Keratinocyte (primary cell): ENCODE measurements around the gene BANF2. TPM values are rescaled to one million over a fixed set of nuclear protein-coding genes. Genes with fewer than 3 reads are reported as not detected.

ENCODE experiments used
- DNase-seq: peaks from one replicate; pipeline ENCODE4 v3.0.0-alpha.2; 2011; ENCODE audit warnings: low read depth, missing footprints, low spot score
- FAIRE-seq: peaks from 2 replicates; lab custom pipeline; 2011; peaks lifted over from hg19 to GRCh38; lab: Jason Lieb, UNC
- H2AFZ ChIP-seq: 2 replicates; pipeline ENCODE4 v1.6.0; 2012; ENCODE audit warnings: low read length, control low read depth, inconsistent platforms; ENCODE audit not compliant: control insufficient read depth
- H3K27ac ChIP-seq: 2 replicates; pipeline ENCODE4 v1.5.1; 2011; ENCODE audit warnings: low read length; ENCODE audit not compliant: control insufficient read depth, insufficient read depth
- H3K27me3 ChIP-seq: 3 replicates; pipeline ENCODE4 v1.6.0; 2011; ENCODE audit warnings: low read length; ENCODE audit not compliant: control insufficient read depth, insufficient read depth; ENCODE audit errors: extremely low read depth
- H3K36me3 ChIP-seq, 2 experiments: 2 replicates in 1 of 2; 3 replicates in 1 of 2; pipeline ENCODE4 v1.5.1; 2011; ENCODE audit warnings: low read length in 2 of 2, mild to moderate bottlenecking in 1 of 2; ENCODE audit not compliant: control insufficient read depth in 2 of 2, insufficient read depth in 2 of 2; ENCODE audit errors: extremely low read depth in 1 of 2
- H3K4me1 ChIP-seq: 3 replicates; pipeline ENCODE4 v1.5.1; 2011; ENCODE audit warnings: low read length; ENCODE audit not compliant: control insufficient read depth, insufficient read depth; ENCODE audit errors: extremely low read depth
- H3K4me2 ChIP-seq: 3 replicates; pipeline ENCODE4 v1.6.0; 2011; ENCODE audit warnings: low read depth, low read length; ENCODE audit not compliant: control insufficient read depth, insufficient read depth; ENCODE audit errors: extremely low read depth
- H3K4me3 ChIP-seq, 3 experiments: fragments of 200-600 bp in 1 of 3; sonication (generic) in 1 of 3; 2 replicates in 2 of 3; 3 replicates in 1 of 3; pipeline ENCODE4 v1.5.1; 2011 to 2016; ENCODE audit warnings: low read length in 3 of 3, mild to moderate bottlenecking in 3 of 3, control low read depth in 2 of 3, inconsistent platforms in 1 of 3, low read depth in 1 of 3, mixed read lengths in 1 of 3, mixed run types in 1 of 3, moderate library complexity in 1 of 3; ENCODE audit not compliant: control insufficient read depth in 2 of 3, insufficient read depth in 2 of 3; ENCODE audit errors: extremely low read depth in 1 of 3
- H3K79me2 ChIP-seq: 2 replicates; pipeline ENCODE4 v1.6.0; 2012; ENCODE audit warnings: low read length; ENCODE audit not compliant: control insufficient read depth, insufficient read depth
- H3K9ac ChIP-seq: 3 replicates; pipeline ENCODE4 v1.6.0; 2011; ENCODE audit warnings: low read length; ENCODE audit not compliant: control insufficient read depth, insufficient read depth; ENCODE audit errors: extremely low read depth
- H3K9me1 ChIP-seq: 3 replicates; pipeline ENCODE4 v1.6.0; 2011; ENCODE audit warnings: low read length; ENCODE audit not compliant: control insufficient read depth, insufficient read depth; ENCODE audit errors: extremely low read depth
- H3K9me3 ChIP-seq: 2 replicates; pipeline ENCODE4 v1.5.1; 2012; ENCODE audit warnings: low read depth, low read length; ENCODE audit not compliant: control insufficient read depth
- H4K20me1 ChIP-seq: 3 replicates; pipeline ENCODE4 v1.6.0; 2011; ENCODE audit warnings: low read length; ENCODE audit not compliant: control insufficient read depth, insufficient read depth; ENCODE audit errors: extremely low read depth
- EZH2 ChIP-seq: IDR thresholded peaks from one replicate; pipeline ENCODE4 v1.6.1; 2012; ENCODE audit warnings: inconsistent platforms, mild to moderate bottlenecking, low read length, moderate library complexity
- dilution Hi-C: fragments of 300-500 bp; cut with MboI; formaldehyde crosslinking; loops from one replicate; pipeline ENCODE4 v1.7.0; 2020; ENCODE audit warnings: low sequenced_read_pairs; ENCODE audit not compliant: extremely low pct_ligation_motif_present
- polyA plus RNA-seq, 5 experiments: library from polyadenylated mRNA; depleted of rRNA in 3 of 5; stranded (reverse) in 3 of 5; stranded (forward) in 1 of 5; unstranded in 1 of 5; fragments of >200 nt; gene quantifications; 1 replicate in 1 of 5; 2 replicates in 3 of 5; 3 replicates in 1 of 5; pipeline versions ENCODE4 v1.2.1 to v1.2.3, GENCODE V29; 2011 to 2012; ENCODE audit warnings: missing spikeins in 2 of 5, low read depth in 1 of 5, low replicate concordance in 1 of 5
- TF ChIP-seq, protein P1 (sequence below), 3 experiments: IDR thresholded peaks in 1 of 3; conservative IDR thresholded peaks in 1 of 3; optimal IDR thresholded peaks in 1 of 3; 2 replicates in 2 of 3; 3 replicates in 1 of 3; pipeline versions ENCODE3 to v1.5.1; 2011; ENCODE audit warnings: low read length in 3 of 3, mild to moderate bottlenecking in 3 of 3, moderate library complexity in 2 of 3, control low read depth in 1 of 3, inconsistent platforms in 1 of 3; ENCODE audit not compliant: insufficient read depth in 2 of 3; ENCODE audit errors: extremely low read depth in 1 of 3

BANF2 gene
- polyA plus RNA-seq, 1 donor (not counting 4 experiments of a cell fraction or from before 2014, with no cell fraction given) = not detected

DNA sequence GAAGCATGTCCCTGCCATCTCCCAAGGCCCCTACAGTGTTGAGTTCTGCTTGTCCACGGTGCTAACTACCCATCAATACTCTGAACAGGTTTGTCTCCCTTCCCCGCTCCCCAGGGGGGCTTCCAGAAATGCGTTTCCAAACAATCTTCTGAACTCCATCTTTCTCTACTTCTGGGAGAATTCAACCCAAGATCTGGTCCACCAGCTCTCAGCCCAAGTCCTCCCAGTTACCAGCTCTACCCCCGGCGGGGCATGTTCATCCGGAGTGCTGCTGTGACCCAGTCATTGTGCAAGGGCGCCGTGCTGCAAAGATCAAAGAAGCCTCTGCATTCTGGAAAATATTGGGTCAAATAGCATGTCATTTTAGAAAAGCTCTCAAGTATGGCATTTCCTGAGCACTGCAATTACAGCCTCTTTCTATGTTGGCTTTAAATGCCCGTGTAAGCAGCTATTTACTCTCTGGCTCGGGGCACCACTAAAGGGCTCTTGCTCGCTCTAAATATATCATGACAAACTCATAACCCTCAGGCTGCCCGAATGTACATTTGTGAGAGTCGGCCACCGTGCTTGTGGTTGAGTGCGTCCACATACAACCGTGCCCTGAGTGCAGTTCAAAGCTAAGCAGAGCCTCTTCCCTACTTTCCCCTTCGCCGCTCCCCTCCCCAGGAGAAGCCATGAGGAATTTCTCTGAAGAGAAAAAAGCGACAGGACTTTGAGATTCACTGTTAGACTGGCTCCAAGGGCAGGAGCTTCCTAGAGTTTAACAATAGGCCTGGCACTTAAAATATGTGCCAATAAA, 71.6 kb downstream of the BANF2 start:
- dilution Hi-C loops = no loop called here
- no peak for FAIRE-seq
- TF ChIP-seq, protein P1, sequence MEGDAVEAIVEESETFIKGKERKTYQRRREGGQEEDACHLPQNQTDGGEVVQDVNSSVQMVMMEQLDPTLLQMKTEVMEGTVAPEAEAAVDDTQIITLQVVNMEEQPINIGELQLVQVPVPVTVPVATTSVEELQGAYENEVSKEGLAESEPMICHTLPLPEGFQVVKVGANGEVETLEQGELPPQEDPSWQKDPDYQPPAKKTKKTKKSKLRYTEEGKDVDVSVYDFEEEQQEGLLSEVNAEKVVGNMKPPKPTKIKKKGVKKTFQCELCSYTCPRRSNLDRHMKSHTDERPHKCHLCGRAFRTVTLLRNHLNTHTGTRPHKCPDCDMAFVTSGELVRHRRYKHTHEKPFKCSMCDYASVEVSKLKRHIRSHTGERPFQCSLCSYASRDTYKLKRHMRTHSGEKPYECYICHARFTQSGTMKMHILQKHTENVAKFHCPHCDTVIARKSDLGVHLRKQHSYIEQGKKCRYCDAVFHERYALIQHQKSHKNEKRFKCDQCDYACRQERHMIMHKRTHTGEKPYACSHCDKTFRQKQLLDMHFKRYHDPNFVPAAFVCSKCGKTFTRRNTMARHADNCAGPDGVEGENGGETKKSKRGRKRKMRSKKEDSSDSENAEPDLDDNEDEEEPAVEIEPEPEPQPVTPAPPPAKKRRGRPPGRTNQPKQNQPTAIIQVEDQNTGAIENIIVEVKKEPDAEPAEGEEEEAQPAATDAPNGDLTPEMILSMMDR (optimal IDR thresholded peaks at IDR 0.05 in 1 of 3, IDR thresholded peaks at IDR 0.05 in 1 of 3, conservative IDR thresholded peaks at IDR 0.05 in 1 of 3; ENCODE audit: extremely low read depth in 1 of 3, insufficient read depth in 2 of 3, low read length in 3 of 3) = no peak
- TF ChIP-seq EZH2 = no peak

GRCh38 chr20:17772005-17772343, 72.2 kb downstream of the BANF2 start:
- no peak overlapping the region for H3K4me2 ChIP-seq
- no peaks in the 10 kb centered on the region for H4K20me1 ChIP-seq
- no peaks in the 10 kb centered on the region for H3K4me1 ChIP-seq
- H3K27ac ChIP-seq = no peak overlapping the region
- no peak for FAIRE-seq
- H3K9ac ChIP-seq = no peak overlapping the region
- H3K27me3 ChIP-seq = peaks cover 5% of the 10 kb centered on the region
- no peaks in the 10 kb centered on the region for H3K36me3 ChIP-seq
- H3K79me2 ChIP-seq = no peaks in the 10 kb centered on the region
- dilution Hi-C loops = no loop called here
- DNase-seq = no peak
- H2AFZ ChIP-seq = no peak overlapping the region
- no peak for TF ChIP-seq EZH2
- TF ChIP-seq, protein P1 (optimal IDR thresholded peaks at IDR 0.05 in 1 of 3, IDR thresholded peaks at IDR 0.05 in 1 of 3, conservative IDR thresholded peaks at IDR 0.05 in 1 of 3; ENCODE audit: extremely low read depth in 1 of 3, insufficient read depth in 2 of 3, low read length in 3 of 3) = no peak
- H3K9me3 ChIP-seq = no peaks in the 10 kb centered on the region
- no peaks in the 10 kb centered on the region for H3K9me1 ChIP-seq
- no peak overlapping the region for H3K4me3 ChIP-seq

More for the DNA sequence above, 71.6 kb downstream of the BANF2 start:
- H3K27ac ChIP-seq = no peak overlapping the region
- H3K36me3 ChIP-seq = no peaks in the 10 kb centered on the region
- H3K9me1 ChIP-seq = no peaks in the 10 kb centered on the region
- H3K27me3 ChIP-seq = peaks cover 5% of the 10 kb centered on the region
- no peak overlapping the region for H3K4me3 ChIP-seq
- H3K4me1 ChIP-seq = no peaks in the 10 kb centered on the region
- H3K9ac ChIP-seq = no peak overlapping the region
- no peak overlapping the region for H3K4me2 ChIP-seq
- DNase-seq = no peak
- no peaks in the 10 kb centered on the region for H3K79me2 ChIP-seq
- H3K9me3 ChIP-seq = no peaks in the 10 kb centered on the region
- no peaks in the 10 kb centered on the region for H4K20me1 ChIP-seq
- H2AFZ ChIP-seq = no peak overlapping the region
